Skin of body (tissue), 2 donors: ENCODE data around the gene MRPL44. TPM values are rescaled to one million over a fixed set of nuclear protein-coding genes. Genes with fewer than 3 reads are reported as not detected.
"Not testable (repeated sequence)": the region's sequence is repeated elsewhere in the genome, so short reads cannot be mapped to it uniquely, and the experiment has no call there.

Experiments used
- DNase-seq: peaks from one replicate; lab custom pipeline; 2025; lab: John Stamatoyannopoulos, UW
- total RNA-seq: library from RNA; depleted of rRNA; stranded (reverse); fragments of >200 nt; gene quantifications from one replicate; pipeline ENCODE4 v1.2.3, GENCODE V29; 2014

The MRPL44 gene
- total RNA-seq, 1 donor from 2014 or later, result 20.6 TPM

DNA sequence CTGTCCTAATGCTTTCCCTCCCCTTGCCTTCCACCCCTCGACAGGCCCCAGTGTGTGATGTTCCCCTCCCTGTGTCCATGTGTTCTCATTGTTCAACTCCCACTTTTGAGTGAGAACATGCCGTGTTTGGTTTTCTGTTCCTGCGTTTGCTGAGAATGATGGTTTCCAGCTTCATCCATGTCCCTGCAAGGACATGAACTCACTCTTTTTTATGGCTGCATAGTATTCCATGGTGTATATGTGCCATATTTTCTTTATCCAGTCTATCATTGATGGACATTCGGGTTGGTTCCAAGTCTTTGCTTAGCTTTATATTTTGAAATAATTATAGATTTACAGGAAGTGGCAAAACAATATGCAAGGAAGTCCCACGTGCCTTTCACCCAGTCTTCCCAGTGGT lies 43.4 kb downstream of the MRPL44 start:
- DNase-seq, result not testable (repeated sequence)

DNA sequence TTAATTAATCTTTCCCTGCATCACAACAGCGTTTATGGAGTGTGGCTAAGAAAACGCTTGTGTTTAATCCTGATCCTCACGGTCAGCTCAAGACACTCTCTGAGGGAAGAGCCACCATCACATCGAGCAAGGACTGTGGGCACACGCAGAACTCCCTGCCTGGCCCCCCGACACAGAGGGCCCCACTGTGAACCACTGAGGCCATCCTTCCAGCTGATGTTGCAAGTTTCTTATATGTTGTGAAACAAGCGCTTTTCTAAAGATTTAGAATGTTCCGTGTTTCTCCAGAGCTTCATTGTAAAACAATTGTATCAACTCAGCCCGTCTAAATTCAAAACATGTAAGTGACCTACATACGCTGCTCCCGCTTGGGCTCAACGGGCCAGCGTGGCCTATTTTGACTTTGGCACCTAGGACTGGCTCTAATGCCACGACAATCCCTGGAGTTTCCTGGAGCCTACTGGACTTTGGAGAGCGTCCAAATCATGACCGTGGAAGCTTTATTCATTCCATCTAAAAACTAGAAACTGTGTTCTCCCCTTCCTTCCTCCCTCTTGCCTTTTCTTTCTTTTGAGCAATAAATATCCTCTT lies 46.9 kb downstream of the MRPL44 start:
- no peak for DNase-seq

DNA sequence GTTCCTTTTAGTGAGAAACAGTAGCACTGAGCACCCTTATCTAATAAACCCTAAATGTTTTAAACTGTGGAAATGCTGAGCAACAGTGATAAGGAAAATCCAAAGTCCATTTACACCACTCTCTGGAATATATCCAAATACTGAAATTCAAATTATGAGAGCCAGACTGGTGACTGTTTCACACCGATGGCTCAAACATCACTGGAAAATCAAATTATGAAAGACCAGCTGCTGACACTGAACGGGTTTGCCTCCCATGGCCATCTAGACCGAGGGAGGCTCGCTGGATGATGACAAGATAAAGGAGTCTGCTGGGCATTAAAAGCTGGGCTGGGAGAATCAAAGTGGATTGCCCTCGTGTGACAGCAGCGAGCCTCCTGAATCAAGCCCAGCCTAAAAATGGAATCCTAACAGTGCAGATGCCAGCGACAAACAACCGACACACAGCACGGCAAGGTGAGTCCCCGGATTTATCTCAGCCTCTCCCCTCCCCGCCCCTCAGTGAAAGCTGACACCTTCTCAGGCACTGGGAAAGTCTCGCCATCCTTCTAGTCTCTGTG lies 51.5 kb downstream of the MRPL44 start:
- no peak for DNase-seq

DNA sequence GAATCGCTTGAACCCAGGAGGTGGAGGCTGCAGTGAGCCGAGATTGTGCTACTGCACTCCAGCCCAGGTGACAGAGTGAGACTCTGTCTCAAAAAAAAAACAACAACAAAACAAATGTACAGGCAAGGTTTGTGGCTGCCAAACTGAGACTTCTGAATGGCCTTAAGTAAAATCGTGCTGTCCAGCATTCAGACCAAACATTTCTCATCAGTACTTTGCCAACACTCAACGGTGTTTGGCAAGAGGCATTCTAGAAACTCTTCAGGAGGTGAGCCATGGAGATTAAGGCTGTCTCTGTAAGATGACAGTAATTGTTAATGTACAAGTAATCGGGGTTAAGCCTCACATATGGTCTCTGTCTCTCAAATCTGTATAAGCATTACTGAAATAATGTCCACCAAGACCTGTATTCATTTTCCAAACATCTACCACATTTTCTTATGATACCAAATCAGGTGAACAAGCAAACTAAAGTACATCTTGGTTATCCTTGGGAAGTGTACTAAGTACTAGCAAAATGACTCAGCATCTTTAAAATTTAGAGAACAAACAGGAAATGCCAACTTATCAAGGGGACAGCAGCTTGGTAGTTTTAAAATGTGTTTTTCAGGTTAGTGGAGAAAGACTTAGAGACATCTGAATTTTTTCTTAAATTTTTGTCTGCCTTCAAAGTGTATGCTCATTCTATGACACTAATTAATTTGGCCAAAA lies 52.5 kb downstream of the MRPL44 start:
- DNase-seq, result no peak

GRCh38 chr2:224011837-224012236 lies 54.6 kb downstream of the MRPL44 start:
- DNase-seq, result no peak

GRCh38 chr2:224014336-224014735 lies 57.1 kb downstream of the MRPL44 start:
- no peak for DNase-seq

GRCh38 chr2:224016963-224017362 lies 59.7 kb downstream of the MRPL44 start:
- DNase-seq, result no peak

Other genes with a start within 250 kb of the MRPL44 start
- gene AP1S3, start 119.9 kb upstream of the MRPL44 start, total RNA-seq, result 4.0 TPM
- gene WDFY1, start 12.1 kb upstream of the MRPL44 start, total RNA-seq, result 72.1 TPM
- gene SERPINE2, start 81.8 kb downstream of the MRPL44 start, total RNA-seq, result 32.9 TPM